ENCODE results near the gene TMEM218. TPM values are rescaled to one million over a fixed set of nuclear protein-coding genes. Genes with fewer than 3 reads are reported as not detected.

Gene TMEM218
- total RNA-seq, 1 donor from 2014 or later: 12.8 TPM

DNA sequence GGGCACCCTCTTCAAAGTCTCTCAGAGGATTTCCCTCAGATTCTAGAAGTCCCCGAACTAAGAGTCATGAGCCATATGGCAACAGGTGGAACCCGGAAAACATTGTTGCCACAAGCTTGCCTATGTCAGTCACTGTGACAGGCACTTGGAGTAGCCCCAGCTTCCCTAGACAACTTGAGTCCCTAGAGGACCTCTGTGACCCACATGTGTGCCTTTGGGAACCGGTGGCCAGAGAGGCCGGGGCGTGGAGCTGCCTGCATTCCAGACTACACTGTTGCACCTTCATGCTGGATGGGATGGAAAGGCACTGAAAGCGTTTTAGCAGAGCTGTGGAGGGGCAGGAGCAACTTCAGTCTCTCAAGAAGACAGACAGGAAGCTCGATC lies 36.2 kb downstream of the TMEM218 start:
- DNase-seq (ENCODE audit: extremely low spot score in 2 of 2): no peak
- TF ChIP-seq, protein P1, sequence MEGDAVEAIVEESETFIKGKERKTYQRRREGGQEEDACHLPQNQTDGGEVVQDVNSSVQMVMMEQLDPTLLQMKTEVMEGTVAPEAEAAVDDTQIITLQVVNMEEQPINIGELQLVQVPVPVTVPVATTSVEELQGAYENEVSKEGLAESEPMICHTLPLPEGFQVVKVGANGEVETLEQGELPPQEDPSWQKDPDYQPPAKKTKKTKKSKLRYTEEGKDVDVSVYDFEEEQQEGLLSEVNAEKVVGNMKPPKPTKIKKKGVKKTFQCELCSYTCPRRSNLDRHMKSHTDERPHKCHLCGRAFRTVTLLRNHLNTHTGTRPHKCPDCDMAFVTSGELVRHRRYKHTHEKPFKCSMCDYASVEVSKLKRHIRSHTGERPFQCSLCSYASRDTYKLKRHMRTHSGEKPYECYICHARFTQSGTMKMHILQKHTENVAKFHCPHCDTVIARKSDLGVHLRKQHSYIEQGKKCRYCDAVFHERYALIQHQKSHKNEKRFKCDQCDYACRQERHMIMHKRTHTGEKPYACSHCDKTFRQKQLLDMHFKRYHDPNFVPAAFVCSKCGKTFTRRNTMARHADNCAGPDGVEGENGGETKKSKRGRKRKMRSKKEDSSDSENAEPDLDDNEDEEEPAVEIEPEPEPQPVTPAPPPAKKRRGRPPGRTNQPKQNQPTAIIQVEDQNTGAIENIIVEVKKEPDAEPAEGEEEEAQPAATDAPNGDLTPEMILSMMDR (IDR thresholded peaks at IDR 0.05): no peak
- Histone ChIP-seq H3K27ac (no peak overlapping the region), H3K27me3 (no peaks in the 10 kb centered on the region), H3K9me3 (no peaks in the 10 kb centered on the region), H3K4me1 (peaks cover 18% of the 10 kb centered on the region), H3K36me3 (no peaks in the 10 kb centered on the region), H3K4me3 (no peak overlapping the region)
- intact Hi-C loops (cut with DNase I): no loop called here

DNA sequence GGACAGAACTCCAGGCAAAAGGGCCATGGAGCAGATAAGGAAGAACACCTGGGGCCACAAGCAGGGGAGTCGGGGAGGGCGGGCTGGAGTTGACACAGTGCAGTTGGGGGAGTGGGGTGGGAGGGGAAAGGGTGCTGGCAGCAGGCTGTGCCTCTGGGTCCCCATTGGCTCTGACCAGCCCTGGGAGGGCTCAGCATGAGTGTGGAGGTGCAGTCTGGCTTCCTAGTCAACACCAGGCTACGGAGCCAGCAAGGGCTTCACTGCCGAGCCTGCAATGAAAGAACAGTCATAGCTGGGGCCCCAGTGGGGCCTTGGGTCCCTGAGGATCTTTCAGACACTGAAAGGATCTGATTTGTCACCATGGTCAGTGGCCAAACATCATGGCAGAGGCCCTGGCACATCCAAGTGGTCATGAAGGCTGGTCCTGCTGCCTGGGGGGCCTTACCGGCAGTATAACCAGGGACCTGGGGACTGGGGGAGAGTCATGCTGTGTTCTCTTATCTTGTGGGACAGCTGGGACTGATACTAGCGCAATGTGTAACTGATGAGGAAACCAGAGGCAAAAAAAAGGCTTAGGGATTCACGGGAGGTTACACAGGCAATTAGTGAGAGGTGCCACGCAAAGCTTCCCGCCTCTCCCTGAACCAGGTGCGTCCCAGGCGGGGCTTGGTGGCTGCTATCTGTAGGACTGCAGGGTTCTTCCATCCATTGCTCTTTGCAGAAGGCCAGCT lies 36.8 kb downstream of the TMEM218 start:
- H3K4me1 ChIP-seq: peaks cover 23% of the 10 kb centered on the region
- H3K4me3 ChIP-seq: no peak overlapping the region
- intact Hi-C loops (cut with DNase I): no loop called here
- H3K27ac ChIP-seq: no peak overlapping the region
- DNase-seq (ENCODE audit: extremely low spot score in 2 of 2): no peak
- no peaks in the 10 kb centered on the region for H3K27me3 ChIP-seq
- TF ChIP-seq POLR2A (IDR thresholded peaks at IDR 0.05): no peak
- no peak for TF ChIP-seq POLR2AphosphoS5 (IDR thresholded peaks at IDR 0.05; ENCODE audit: insufficient read depth in 1 of 2, low read depth in 1 of 2)
- TF ChIP-seq, protein P1 (IDR thresholded peaks at IDR 0.05): no peak
- H3K36me3 ChIP-seq: no peaks in the 10 kb centered on the region
- no peaks in the 10 kb centered on the region for H3K9me3 ChIP-seq

DNA sequence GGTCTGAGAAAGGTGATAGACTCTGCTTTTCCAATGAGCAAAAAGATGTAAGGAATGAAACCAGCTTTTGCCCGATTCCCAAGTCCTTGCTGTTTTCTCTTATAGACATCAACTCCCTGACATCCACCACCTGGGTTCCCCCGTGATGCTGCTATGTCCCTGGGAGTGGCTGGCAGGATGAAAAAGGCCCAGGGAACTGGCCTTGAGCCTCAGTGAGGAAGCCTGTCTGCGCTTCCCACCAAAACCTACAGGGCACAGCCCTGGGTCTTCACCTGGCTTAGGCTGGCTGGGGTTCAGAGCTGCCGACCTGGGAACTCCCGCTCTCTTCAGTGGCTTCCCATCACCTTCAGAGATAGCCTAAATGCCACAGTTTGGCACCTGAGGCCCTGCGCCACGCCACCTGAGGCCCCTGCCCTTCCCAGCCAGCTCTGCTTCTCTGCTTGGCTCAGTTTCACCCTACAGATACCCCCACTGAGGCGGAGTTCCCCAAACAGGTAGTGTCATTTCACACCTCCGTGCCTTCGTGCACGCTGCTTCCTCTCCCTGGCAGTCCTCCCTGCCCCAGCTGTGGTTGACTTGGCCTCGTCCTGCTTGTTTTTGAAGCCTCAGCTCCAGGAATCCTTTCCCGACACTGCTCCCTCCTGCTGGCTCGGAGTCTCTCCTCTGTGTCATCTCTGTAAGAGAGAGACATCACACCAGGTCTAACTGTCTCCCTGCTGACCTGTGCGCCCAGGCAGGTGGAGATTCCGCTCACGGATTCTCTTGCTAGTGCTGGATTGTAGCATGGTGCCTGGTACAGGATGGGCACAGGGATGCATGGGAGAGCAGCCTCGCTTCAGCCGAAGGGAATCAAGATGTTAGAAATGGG lies 37.6 kb downstream of the TMEM218 start:
- H3K27me3 ChIP-seq: no peaks in the 10 kb centered on the region
- DNase-seq (ENCODE audit: extremely low spot score in 2 of 2): no peak
- no peak overlapping the region for H3K27ac ChIP-seq
- H3K9me3 ChIP-seq: no peaks in the 10 kb centered on the region
- H3K4me3 ChIP-seq: no peak overlapping the region
- peaks cover 23% of the 10 kb centered on the region for H3K4me1 ChIP-seq
- no peak for TF ChIP-seq POLR2AphosphoS5 (IDR thresholded peaks at IDR 0.05; ENCODE audit: insufficient read depth in 1 of 2, low read depth in 1 of 2)
- no peaks in the 10 kb centered on the region for H3K36me3 ChIP-seq
- intact Hi-C loops (cut with DNase I): no loop called here

DNA sequence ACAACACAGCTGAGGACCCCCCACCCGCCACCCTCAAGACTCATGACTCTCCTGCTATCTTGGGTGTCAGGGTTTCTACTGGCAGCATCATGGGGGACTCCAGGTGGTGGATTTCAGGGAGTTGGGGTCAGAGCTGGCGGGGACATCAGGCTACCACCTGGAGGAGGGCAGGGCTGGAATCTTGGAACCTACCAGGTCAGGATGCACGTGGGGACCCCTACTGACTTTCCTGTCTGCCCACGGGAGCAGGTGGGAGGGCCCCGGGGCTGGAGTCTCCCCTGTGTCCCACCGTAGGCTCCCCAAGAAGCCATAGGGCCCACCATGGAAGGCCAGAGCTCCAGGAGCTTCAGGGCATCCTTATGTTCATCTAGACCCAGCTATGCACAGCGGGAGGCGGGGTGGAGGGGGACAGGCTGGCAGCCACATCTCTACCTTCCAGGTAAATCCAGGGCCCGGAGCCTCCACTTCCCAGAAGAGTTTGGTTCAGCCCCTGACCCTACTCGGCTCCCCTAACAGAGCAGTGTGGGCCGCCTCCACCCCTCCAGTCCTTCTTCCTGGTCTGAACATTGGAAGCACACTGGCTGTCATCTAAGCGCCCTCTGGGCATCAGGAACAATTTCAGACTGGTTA lies 38.4 kb downstream of the TMEM218 start:
- no peak for DNase-seq (ENCODE audit: extremely low spot score in 2 of 2)
- H3K4me1 ChIP-seq: peaks cover 23% of the 10 kb centered on the region
- intact Hi-C loops (cut with DNase I): no loop called here
- H3K27ac ChIP-seq: no peak overlapping the region
- H3K9me3 ChIP-seq: no peaks in the 10 kb centered on the region
- TF ChIP-seq POLR2AphosphoS5 (IDR thresholded peaks at IDR 0.05; ENCODE audit: insufficient read depth in 1 of 2, low read depth in 1 of 2) (no peak), POLR2A (IDR thresholded peaks at IDR 0.05) (no peak)
- TF ChIP-seq, protein P1 (IDR thresholded peaks at IDR 0.05): no peak
- no peak overlapping the region for H3K4me3 ChIP-seq
- no peaks in the 10 kb centered on the region for H3K27me3 ChIP-seq
- H3K36me3 ChIP-seq: no peaks in the 10 kb centered on the region

DNA sequence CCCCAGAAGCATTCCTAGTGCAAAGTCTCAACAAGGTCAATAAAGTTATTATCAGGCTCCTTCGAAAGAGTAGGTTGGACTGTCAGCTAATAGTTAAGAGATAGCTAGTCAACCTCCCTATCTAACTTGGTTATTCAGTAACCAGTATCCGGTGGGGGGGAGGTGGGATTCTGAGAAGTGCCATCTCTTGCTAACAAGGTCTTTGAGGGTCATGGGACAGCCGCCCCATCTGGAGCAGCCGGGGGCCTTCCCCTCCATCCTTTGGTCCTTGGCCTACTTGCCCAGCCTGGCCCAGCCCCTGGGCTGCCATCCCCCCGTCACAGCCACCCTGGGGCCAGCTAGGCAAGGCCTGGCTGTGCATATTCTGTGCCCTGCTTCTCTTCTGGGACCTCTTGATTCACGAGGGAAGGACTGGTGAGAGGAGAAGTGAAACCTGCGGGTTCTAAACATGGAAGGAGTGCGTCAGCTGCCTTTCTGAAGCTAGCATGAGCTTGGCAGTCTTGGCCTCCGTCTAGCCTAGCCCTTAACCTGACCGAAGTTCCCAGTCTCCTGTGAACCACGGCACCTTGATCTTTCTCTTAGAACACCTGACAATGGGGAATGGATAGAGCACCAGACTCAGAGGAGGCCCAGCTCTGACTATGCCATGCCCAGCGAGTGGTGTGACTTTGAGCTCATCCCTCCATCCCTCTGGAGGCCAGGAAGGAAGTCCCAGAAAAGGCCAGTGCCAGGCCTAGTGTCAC lies 39.0 kb downstream of the TMEM218 start:
- no peak overlapping the region for H3K4me3 ChIP-seq
- peak in 1 of 2 donors; percentile 85 for DNase-seq (ENCODE audit: extremely low spot score in 2 of 2)
- TF ChIP-seq, protein P1 (IDR thresholded peaks at IDR 0.05): no peak
- TF ChIP-seq POLR2A (IDR thresholded peaks at IDR 0.05) (no peak), POLR2AphosphoS5 (IDR thresholded peaks at IDR 0.05; ENCODE audit: insufficient read depth in 1 of 2, low read depth in 1 of 2) (no peak)
- no peaks in the 10 kb centered on the region for H3K9me3 ChIP-seq
- no peaks in the 10 kb centered on the region for H3K36me3 ChIP-seq
- H3K27ac ChIP-seq: no peak overlapping the region
- intact Hi-C loops (cut with DNase I): no loop called here
- no peaks in the 10 kb centered on the region for H3K27me3 ChIP-seq
- H3K4me1 ChIP-seq: peaks cover 23% of the 10 kb centered on the region
